Measurements from ENCODE around the gene SLC36A4. TPM values are rescaled to one million over a fixed set of nuclear protein-coding genes. Genes with fewer than 3 reads are reported as not detected.
A peak's percentile ranks its signal among the peaks of the same experiment; 100 is the strongest.

The SLC36A4 gene
- total RNA-seq, 2 experiments from 2014 or later: 3.0 to 4.2 TPM

DNA sequence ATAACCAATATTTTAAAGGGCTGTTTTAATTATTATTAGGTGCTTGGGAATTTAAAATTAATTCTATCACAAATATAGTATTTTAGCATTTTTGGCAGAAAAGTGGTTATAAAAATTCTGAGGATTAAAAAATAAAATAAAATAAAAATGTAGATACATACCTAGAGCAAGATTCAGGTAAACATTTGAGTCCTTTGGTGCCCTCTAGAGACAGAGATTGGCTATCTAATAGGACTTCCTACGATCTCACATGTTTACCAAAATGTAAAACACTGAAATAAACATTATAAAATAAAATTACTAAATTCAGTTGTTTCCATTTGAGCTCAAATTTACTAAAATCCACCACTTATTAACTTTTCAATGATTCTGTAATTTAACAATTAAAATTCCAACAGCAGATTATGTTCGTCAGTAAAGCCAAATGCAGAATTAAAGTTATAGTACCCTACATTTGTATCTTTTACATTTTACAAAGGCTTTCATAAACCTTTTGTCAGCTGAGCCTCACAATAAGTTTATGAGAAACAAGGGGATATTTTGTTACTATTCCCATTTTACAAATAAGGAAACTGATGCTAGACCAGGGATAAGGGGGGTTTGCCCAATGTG, 27.7 kb downstream of the SLC36A4 start:
- Histone ChIP-seq H2AFZ (ENCODE audit: low read length) (no peak overlapping the region), H3K9me3 (ENCODE audit: low read length) (no peaks in the 10 kb centered on the region), H3K4me3 (ENCODE audit: low read depth, low read length, poor library complexity, severe bottlenecking) (no peak overlapping the region), H3K79me2 (ENCODE audit: insufficient read depth, low read depth, low read length) (no peaks in the 10 kb centered on the region), H4K20me1 (ENCODE audit: insufficient read depth, low read length) (no peaks in the 10 kb centered on the region), H3K27ac (ENCODE audit: low read depth, low read length, poor library complexity, severe bottlenecking) (no peak overlapping the region), H3K36me3 (ENCODE audit: insufficient read depth, low read length) (no peaks in the 10 kb centered on the region), H3K4me1 (ENCODE audit: insufficient read depth, low read length, poor library complexity, severe bottlenecking) (no peaks in the 10 kb centered on the region), H3K4me2 (ENCODE audit: low read length) (no peak overlapping the region), H3K9me2 (ENCODE audit: insufficient read depth, low read length) (no peaks in the 10 kb centered on the region)
- DNase-seq (ENCODE audit: low spot score): peak; percentile 32
- no TSS peak for BruUV-seq (replicated peaks)
- ChIA-PET POLR2A (interaction anchor here (0.6 kb wide), 1 partner anchor 194 kb away, joined by 3 read pairs; no protein-coding TSS in a partner anchor), CTCF (ENCODE audit: unreplicated experiment) (no interaction called here)
- intact Hi-C loops (cut with micrococcal nuclease; ENCODE audit: unreplicated experiment): no loop called here
- TF ChIP-seq, protein P1, sequence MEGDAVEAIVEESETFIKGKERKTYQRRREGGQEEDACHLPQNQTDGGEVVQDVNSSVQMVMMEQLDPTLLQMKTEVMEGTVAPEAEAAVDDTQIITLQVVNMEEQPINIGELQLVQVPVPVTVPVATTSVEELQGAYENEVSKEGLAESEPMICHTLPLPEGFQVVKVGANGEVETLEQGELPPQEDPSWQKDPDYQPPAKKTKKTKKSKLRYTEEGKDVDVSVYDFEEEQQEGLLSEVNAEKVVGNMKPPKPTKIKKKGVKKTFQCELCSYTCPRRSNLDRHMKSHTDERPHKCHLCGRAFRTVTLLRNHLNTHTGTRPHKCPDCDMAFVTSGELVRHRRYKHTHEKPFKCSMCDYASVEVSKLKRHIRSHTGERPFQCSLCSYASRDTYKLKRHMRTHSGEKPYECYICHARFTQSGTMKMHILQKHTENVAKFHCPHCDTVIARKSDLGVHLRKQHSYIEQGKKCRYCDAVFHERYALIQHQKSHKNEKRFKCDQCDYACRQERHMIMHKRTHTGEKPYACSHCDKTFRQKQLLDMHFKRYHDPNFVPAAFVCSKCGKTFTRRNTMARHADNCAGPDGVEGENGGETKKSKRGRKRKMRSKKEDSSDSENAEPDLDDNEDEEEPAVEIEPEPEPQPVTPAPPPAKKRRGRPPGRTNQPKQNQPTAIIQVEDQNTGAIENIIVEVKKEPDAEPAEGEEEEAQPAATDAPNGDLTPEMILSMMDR (conservative IDR thresholded peaks at IDR 0.05; ENCODE audit: low read length): peak; percentile 78
- TF ChIP-seq EZH2phosphoT487 (IDR thresholded peaks at IDR 0.05; ENCODE audit: borderline replicate concordance, low read depth, low read length): no peak

DNA sequence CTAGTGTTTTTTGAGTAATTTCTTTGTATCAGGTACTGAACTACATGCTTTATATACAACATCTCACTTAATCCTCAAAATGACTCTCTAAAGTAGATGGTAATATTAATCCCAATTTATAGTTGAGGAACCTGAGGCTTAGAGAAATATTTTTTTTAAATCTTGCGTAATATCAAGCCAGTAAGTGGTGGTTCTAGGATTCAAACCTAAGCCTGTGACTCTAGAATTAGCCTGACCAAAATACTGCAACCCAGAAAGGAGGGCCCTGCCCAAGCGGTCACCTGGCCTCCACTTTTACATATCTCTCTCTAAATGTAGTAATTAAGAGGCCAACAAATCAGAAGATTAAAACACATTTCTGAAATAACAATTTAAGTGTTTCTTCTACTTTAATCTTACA, 28.6 kb downstream of the SLC36A4 start:
- intact Hi-C loops (cut with micrococcal nuclease; ENCODE audit: unreplicated experiment): no loop called here
- H3K4me1 ChIP-seq (ENCODE audit: insufficient read depth, low read length, poor library complexity, severe bottlenecking): no peaks in the 10 kb centered on the region

DNA sequence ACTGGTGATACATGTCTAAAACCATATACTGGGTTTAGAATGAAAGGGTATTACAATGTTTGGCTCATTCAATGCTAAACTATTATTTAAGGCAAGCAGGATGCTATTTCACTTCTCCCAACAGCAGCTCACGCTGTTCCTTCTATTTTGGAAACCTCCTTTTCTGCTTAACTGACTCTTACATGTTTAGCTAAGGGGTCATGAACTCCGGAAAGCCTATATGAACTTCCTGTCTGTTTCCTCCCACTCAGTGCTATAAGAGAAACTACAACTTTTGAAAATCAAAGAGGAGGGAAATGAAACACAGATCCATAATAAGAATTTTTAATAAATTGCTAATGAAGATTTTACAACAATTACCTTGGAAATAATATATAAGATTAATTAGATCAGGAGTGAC, 30.9 kb downstream of the SLC36A4 start:
- Histone ChIP-seq H3K36me3 (ENCODE audit: insufficient read depth, low read length) (no peaks in the 10 kb centered on the region; the same call in 1 of the 2 replicates), H3K4me2 (ENCODE audit: low read length) (no peak overlapping the region)

More for the DNA sequence above, 28.6 kb downstream of the SLC36A4 start:
- Histone ChIP-seq H3K9me3 (ENCODE audit: low read length) (no peaks in the 10 kb centered on the region), H3K36me3 (ENCODE audit: insufficient read depth, low read length) (no peaks in the 10 kb centered on the region), H3K27ac (ENCODE audit: low read depth, low read length, poor library complexity, severe bottlenecking) (no peak overlapping the region), H3K4me2 (ENCODE audit: low read length) (no peak overlapping the region), H4K20me1 (ENCODE audit: insufficient read depth, low read length) (no peaks in the 10 kb centered on the region), H3K79me2 (ENCODE audit: insufficient read depth, low read depth, low read length) (no peaks in the 10 kb centered on the region), H3K4me3 (ENCODE audit: low read depth, low read length, poor library complexity, severe bottlenecking) (no peak overlapping the region), H3K9me2 (ENCODE audit: insufficient read depth, low read length) (no peaks in the 10 kb centered on the region), H2AFZ (ENCODE audit: low read length) (no peak overlapping the region)
- POLR2A ChIA-PET: no interaction called here
- no peak for TF ChIP-seq EZH2phosphoT487 (IDR thresholded peaks at IDR 0.05; ENCODE audit: borderline replicate concordance, low read depth, low read length)
- TF ChIP-seq, protein P1 (conservative IDR thresholded peaks at IDR 0.05; ENCODE audit: low read length): no peak
- BruUV-seq (replicated peaks): no TSS peak
- DNase-seq (ENCODE audit: low spot score): no peak
- CTCF ChIA-PET (ENCODE audit: unreplicated experiment): no interaction called here

More for the DNA sequence above, 30.9 kb downstream of the SLC36A4 start:
- Histone ChIP-seq H3K4me3 (ENCODE audit: low read depth, low read length, poor library complexity, severe bottlenecking) (no peak overlapping the region), H2AFZ (ENCODE audit: low read length) (no peak overlapping the region), H3K4me1 (ENCODE audit: insufficient read depth, low read length, poor library complexity, severe bottlenecking) (no peaks in the 10 kb centered on the region), H3K9me2 (ENCODE audit: insufficient read depth, low read length) (no peaks in the 10 kb centered on the region), H3K9me3 (ENCODE audit: low read length) (no peaks in the 10 kb centered on the region), H3K79me2 (ENCODE audit: insufficient read depth, low read depth, low read length) (no peaks in the 10 kb centered on the region), H3K27ac (ENCODE audit: low read depth, low read length, poor library complexity, severe bottlenecking) (no peak overlapping the region), H4K20me1 (ENCODE audit: insufficient read depth, low read length) (no peaks in the 10 kb centered on the region)
- intact Hi-C loops (cut with micrococcal nuclease; ENCODE audit: unreplicated experiment): no loop called here
- no TSS peak for BruUV-seq (replicated peaks)
- ChIA-PET POLR2A (interaction anchor here (0.9 kb wide), 1 partner anchor 59 kb away, joined by 3 read pairs; no protein-coding TSS in a partner anchor), CTCF (ENCODE audit: unreplicated experiment) (no interaction called here)
- no peak for DNase-seq (ENCODE audit: low spot score)
- TF ChIP-seq, protein P1 (conservative IDR thresholded peaks at IDR 0.05; ENCODE audit: low read length): no peak
- no peak for TF ChIP-seq EZH2phosphoT487 (IDR thresholded peaks at IDR 0.05; ENCODE audit: borderline replicate concordance, low read depth, low read length)

Measured in OCI-LY7 (cell line).